ENCODE data around the gene KMO. TPM values are rescaled to one million over a fixed set of nuclear protein-coding genes. Genes with fewer than 3 reads are reported as not detected.

KMO gene
- total RNA-seq, 2 donors from 2014 or later = not detected

DNA sequence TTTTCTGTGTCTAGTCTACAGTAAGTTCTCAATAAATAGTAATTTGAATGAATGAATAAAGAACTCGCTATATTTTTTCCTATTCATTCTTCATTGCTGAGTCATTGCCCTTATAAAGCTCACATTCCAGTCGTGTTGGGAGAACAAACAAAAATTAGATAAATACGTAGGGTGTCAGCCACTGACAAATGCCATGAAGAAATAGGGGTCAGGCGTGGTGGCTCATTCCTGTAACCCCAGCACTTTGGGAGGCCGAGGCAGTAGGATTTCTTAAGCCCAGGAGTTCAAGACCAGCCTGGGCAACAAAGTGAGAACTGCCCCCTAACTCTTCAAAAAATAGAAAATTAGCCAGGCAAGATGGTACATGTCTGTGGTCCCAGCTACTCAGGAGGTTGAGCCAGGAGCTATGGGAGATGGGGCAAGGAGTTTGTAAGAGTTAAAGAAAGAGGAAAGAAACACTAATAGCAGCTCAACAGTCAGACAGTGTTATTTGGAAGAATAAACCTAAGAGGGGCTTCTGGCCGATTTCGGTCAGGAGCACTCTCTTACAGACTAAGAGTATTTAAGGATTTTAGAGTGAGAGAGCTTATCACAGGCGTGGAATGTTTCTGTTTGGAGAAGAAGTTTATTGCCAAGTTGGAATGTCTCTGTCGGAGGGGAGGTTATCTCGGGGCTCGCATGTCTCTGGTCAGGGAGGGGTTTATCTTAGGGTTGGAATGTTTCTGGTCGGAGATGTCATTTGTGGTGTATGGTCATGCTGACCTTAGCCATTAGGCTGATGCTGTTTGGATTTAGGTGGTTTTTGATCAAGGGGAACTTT is 109.8 kb downstream of the KMO start:
- Mint-ChIP-seq H3K27ac (no peak overlapping the region), H3K36me3 (ENCODE audit: low read depth) (peaks cover 2% of the 10 kb centered on the region), H3K4me1 (peaks cover 18% of the 10 kb centered on the region), H3K9me3 (peaks cover 22% of the 10 kb centered on the region), H3K4me3 (no peak overlapping the region), H3K27me3 (ENCODE audit: insufficient read depth) (peaks cover 26% of the 10 kb centered on the region)
- Histone ChIP-seq H3K27me3 (ENCODE audit: control insufficient read depth, insufficient read depth, low read length, poor library complexity, severe bottlenecking) (peaks cover 30% of the 10 kb centered on the region), H3K4me1 (ENCODE audit: control insufficient read depth, insufficient read depth, low read length) (no peaks in the 10 kb centered on the region), H3K9me3 (ENCODE audit: control insufficient read depth, low read length) (peaks cover 22% of the 10 kb centered on the region), H3K4me3 (ENCODE audit: low read length) (no peak overlapping the region), H3K27ac (ENCODE audit: low read depth, low read length) (no peak overlapping the region), H3K36me3 (ENCODE audit: control insufficient read depth, insufficient read depth, low read length) (no peaks in the 10 kb centered on the region), H3K9ac (ENCODE audit: extremely low read depth, low read length, poor library complexity, severe bottlenecking) (no peak overlapping the region)
- WGBS, 2 experiments (ENCODE audit: insufficient coverage in 1 of 2, insufficient read length in 1 of 2) = 91 to 93% methylated on average over 8 to 12 of the region's 12 CpGs
- no peak for DNase-seq
- TF ChIP-seq, protein P1, sequence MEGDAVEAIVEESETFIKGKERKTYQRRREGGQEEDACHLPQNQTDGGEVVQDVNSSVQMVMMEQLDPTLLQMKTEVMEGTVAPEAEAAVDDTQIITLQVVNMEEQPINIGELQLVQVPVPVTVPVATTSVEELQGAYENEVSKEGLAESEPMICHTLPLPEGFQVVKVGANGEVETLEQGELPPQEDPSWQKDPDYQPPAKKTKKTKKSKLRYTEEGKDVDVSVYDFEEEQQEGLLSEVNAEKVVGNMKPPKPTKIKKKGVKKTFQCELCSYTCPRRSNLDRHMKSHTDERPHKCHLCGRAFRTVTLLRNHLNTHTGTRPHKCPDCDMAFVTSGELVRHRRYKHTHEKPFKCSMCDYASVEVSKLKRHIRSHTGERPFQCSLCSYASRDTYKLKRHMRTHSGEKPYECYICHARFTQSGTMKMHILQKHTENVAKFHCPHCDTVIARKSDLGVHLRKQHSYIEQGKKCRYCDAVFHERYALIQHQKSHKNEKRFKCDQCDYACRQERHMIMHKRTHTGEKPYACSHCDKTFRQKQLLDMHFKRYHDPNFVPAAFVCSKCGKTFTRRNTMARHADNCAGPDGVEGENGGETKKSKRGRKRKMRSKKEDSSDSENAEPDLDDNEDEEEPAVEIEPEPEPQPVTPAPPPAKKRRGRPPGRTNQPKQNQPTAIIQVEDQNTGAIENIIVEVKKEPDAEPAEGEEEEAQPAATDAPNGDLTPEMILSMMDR (conservative IDR thresholded peaks at IDR 0.05) = no peak

DNA sequence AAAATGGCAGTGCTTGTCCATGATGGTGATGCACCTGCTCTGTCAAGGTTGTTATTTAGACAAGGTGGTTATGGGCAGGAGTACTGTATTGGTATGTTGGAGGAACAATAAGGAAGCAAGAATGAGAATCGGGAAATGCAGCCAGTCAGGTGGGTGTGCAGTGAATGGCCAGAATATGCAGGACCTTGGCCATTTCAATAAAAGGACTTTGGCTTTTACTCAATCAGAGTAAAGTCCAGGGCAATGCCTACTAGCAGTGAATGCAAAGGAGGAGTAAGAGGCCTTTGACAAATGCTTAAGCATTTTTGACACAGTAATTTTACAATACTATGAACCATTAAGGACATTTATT is 110.4 kb downstream of the KMO start:
- peaks cover 24% of the 10 kb centered on the region for H3K27me3 ChIP-seq (ENCODE audit: control insufficient read depth, insufficient read depth, low read length, poor library complexity, severe bottlenecking)
- H3K4me1 Mint-ChIP-seq = peaks cover 14% of the 10 kb centered on the region
- H3K27ac Mint-ChIP-seq = no peak overlapping the region
- H3K27me3 Mint-ChIP-seq (ENCODE audit: insufficient read depth) = peaks cover 20% of the 10 kb centered on the region
- no peak overlapping the region for H3K27ac ChIP-seq (ENCODE audit: low read depth, low read length)
- peaks cover 22% of the 10 kb centered on the region for H3K9me3 Mint-ChIP-seq
- H3K4me3 Mint-ChIP-seq = no peak overlapping the region
- H3K36me3 Mint-ChIP-seq (ENCODE audit: low read depth) = peaks cover 2% of the 10 kb centered on the region
- no peak overlapping the region for H3K4me3 ChIP-seq (ENCODE audit: low read length)
- peaks cover 22% of the 10 kb centered on the region for H3K9me3 ChIP-seq (ENCODE audit: control insufficient read depth, low read length)
- no peak overlapping the region for H3K9ac ChIP-seq (ENCODE audit: extremely low read depth, low read length, poor library complexity, severe bottlenecking)
- DNase-seq = no peak
- WGBS, 2 experiments (ENCODE audit: insufficient coverage in 1 of 2, insufficient read length in 1 of 2) = 82 to 95% methylated on average over 1 of the region's 1 CpG
- no peaks in the 10 kb centered on the region for H3K4me1 ChIP-seq (ENCODE audit: control insufficient read depth, insufficient read depth, low read length)
- TF ChIP-seq, protein P1 (conservative IDR thresholded peaks at IDR 0.05) = no peak
- no peaks in the 10 kb centered on the region for H3K36me3 ChIP-seq (ENCODE audit: control insufficient read depth, insufficient read depth, low read length)

DNA sequence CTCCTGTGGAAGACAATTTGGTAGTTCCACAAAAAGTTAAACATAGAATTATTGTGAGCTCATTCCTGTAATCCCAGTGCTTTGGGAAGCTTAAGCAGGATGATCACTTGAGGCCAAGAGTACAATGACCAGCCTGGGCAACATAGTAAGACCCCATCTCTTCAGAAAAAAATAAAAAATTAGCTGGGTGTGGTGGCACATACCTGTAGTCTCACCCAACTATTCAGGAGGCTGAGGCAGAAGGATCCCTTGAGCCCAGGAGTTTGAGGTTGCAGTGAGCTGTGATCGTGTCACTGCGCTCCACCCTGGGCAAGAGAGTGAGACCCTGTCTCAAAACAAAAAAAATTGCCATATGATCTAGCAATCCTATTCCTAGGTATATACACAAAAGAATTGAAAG is 112.1 kb downstream of the KMO start:
- Mint-ChIP-seq H3K9me3 (peaks cover 22% of the 10 kb centered on the region), H3K36me3 (ENCODE audit: low read depth) (peaks cover 2% of the 10 kb centered on the region), H3K4me1 (no peaks in the 10 kb centered on the region), H3K27me3 (ENCODE audit: insufficient read depth) (peaks cover 4% of the 10 kb centered on the region), H3K27ac (no peak overlapping the region), H3K4me3 (no peak overlapping the region)
- no peak overlapping the region for H3K27ac ChIP-seq (ENCODE audit: low read depth, low read length)
- H3K4me1 ChIP-seq (ENCODE audit: control insufficient read depth, insufficient read depth, low read length) = no peaks in the 10 kb centered on the region
- TF ChIP-seq, protein P1 (conservative IDR thresholded peaks at IDR 0.05) = no peak
- no peak overlapping the region for H3K9ac ChIP-seq (ENCODE audit: extremely low read depth, low read length, poor library complexity, severe bottlenecking)
- H3K4me3 ChIP-seq (ENCODE audit: low read length) = no peak overlapping the region
- no peaks in the 10 kb centered on the region for H3K36me3 ChIP-seq (ENCODE audit: control insufficient read depth, insufficient read depth, low read length)
- no peak for DNase-seq
- H3K27me3 ChIP-seq (ENCODE audit: control insufficient read depth, insufficient read depth, low read length, poor library complexity, severe bottlenecking) = peaks cover 7% of the 10 kb centered on the region
- H3K9me3 ChIP-seq (ENCODE audit: control insufficient read depth, low read length) = peaks cover 22% of the 10 kb centered on the region
- WGBS, 2 experiments (ENCODE audit: insufficient coverage in 1 of 2, insufficient read length in 1 of 2) = 97% methylated on average over 2 of the region's 2 CpGs; no CpG with 5 or more reads in 1 of the 2 experiments

Measured in endodermal cell (in vitro differentiated cells).